DOHH2 (cell line): ENCODE measurements around the gene SRRM2.

Source experiments
- H3F3A ChIP-seq: fragments of 200-600 bp; sonication (generic), shearing (Covaris generic); 2 replicates; pipeline ENCODE4 v1.6.0; 2016; ENCODE audit warnings: antibody characterized with exemption, mild to moderate bottlenecking; ENCODE audit not compliant: control insufficient read depth, insufficient read depth
- H3K27ac ChIP-seq: fragments of 200-600 bp; sonication (generic); 2 replicates; pipeline ENCODE4 v1.5.1; 2014; ENCODE audit warnings: low read depth, mild to moderate bottlenecking, low read length, moderate library complexity
- H3K27me3 ChIP-seq: fragments of 200-600 bp; sonication (generic); 2 replicates; pipeline ENCODE4 v1.6.1; 2014; ENCODE audit warnings: mild to moderate bottlenecking, low read length, mixed read lengths; ENCODE audit not compliant: control insufficient read depth
- H3K36me3 ChIP-seq: fragments of 200-600 bp; sonication (generic); 2 replicates; pipeline ENCODE4 v1.6.1; 2014; ENCODE audit warnings: mild to moderate bottlenecking, low read length, moderate library complexity, mixed read lengths; ENCODE audit not compliant: control insufficient read depth
- H3K4me1 ChIP-seq: fragments of 200-600 bp; sonication (generic); 2 replicates; pipeline ENCODE4 v1.6.1; 2014; ENCODE audit warnings: mild to moderate bottlenecking, low read length, mixed read lengths; ENCODE audit not compliant: control insufficient read depth
- H3K4me2 ChIP-seq: fragments of 200-600 bp; sonication (generic); 2 replicates; pipeline ENCODE4 v1.6.0; 2014; ENCODE audit warnings: mild to moderate bottlenecking, low read length, moderate library complexity
- H3K4me3 ChIP-seq: fragments of 200-600 bp; sonication (generic); 2 replicates; pipeline ENCODE4 v1.5.1; 2014; ENCODE audit warnings: mild to moderate bottlenecking, low read length, mixed read lengths
- H3K79me2 ChIP-seq: fragments of 200-600 bp; sonication (generic); 2 replicates; pipeline ENCODE4 v1.6.1; 2014; ENCODE audit warnings: mild to moderate bottlenecking, low read length, mixed read lengths; ENCODE audit not compliant: control insufficient read depth
- H3K9me2 ChIP-seq: fragments of 200-600 bp; sonication (generic); replicated peaks from 2 replicates; pipeline ENCODE4 v1.6.1; 2014; ENCODE audit warnings: mild to moderate bottlenecking, low read length, mixed read lengths; ENCODE audit not compliant: control insufficient read depth
- H3K9me3 ChIP-seq: fragments of 200-600 bp; sonication (generic); 2 replicates; pipeline ENCODE4 v1.6.1; 2014; ENCODE audit warnings: antibody characterized with exemption, low read length, mixed read lengths; ENCODE audit not compliant: control insufficient read depth, insufficient read depth
- H4K20me1 ChIP-seq: fragments of 200-600 bp; sonication (generic); 2 replicates; pipeline ENCODE4 v1.6.0; 2014; ENCODE audit warnings: low read depth, mild to moderate bottlenecking, antibody characterized with exemption, low read length, moderate library complexity; ENCODE audit not compliant: control insufficient read depth, insufficient read depth
- CTCF ChIP-seq: fragments of 200-600 bp; sonication (generic); IDR thresholded peaks from one replicate; pipeline ENCODE4 v1.5.1; 2014; ENCODE audit warnings: antibody characterized with exemption, mild to moderate bottlenecking, low read depth, low read length; ENCODE audit not compliant: poor library complexity, severe bottlenecking
- EZH2phosphoT487 ChIP-seq: fragments of 200-600 bp; sonication (generic); IDR thresholded peaks from 2 replicates; pipeline ENCODE4 v1.6.1; 2017; ENCODE audit warnings: borderline replicate concordance, mild to moderate bottlenecking, antibody characterized with exemption, low read length, moderate library complexity, mixed read lengths

The SRRM2 gene

GRCh38 chr16:2762711-2763110 lies 10.3 kb downstream of the SRRM2 start:
- no peaks in the 10 kb centered on the region for H3K9me3 ChIP-seq
- H3F3A ChIP-seq = peaks cover 15% of the 10 kb centered on the region; the same call in 1 of the 2 replicates
- H3K27ac ChIP-seq = no peak overlapping the region
- no peak overlapping the region for H3K4me3 ChIP-seq
- H3K4me1 ChIP-seq = no peaks in the 10 kb centered on the region
- H4K20me1 ChIP-seq = peaks cover 19% of the 10 kb centered on the region; the same call in 1 of the 2 replicates
- TF ChIP-seq CTCF (no peak), EZH2phosphoT487 (no peak)
- H3K27me3 ChIP-seq = no peaks in the 10 kb centered on the region
- H3K36me3 ChIP-seq = peaks cover 99% of the 10 kb centered on the region
- H3K79me2 ChIP-seq = peaks cover 100% of the 10 kb centered on the region
- H3K4me2 ChIP-seq = no peak overlapping the region
- H3K9me2 ChIP-seq = no peaks in the 10 kb centered on the region

- Histone ChIP-seq H3K4me2 (no peak overlapping the region), H3K27me3 (no peaks in the 10 kb centered on the region), H3K4me1 (no peaks in the 10 kb centered on the region), H3K4me3 (no peak overlapping the region), H3K36me3 (peaks cover 100% of the 10 kb centered on the region), H3F3A (peaks cover 18% of the 10 kb centered on the region; the same call in 1 of the 2 replicates), H3K79me2 (peaks cover 97% of the 10 kb centered on the region), H3K9me3 (no peaks in the 10 kb centered on the region), H3K27ac (no peak overlapping the region), H4K20me1 (peaks cover 16% of the 10 kb centered on the region; the same call in 1 of the 2 replicates), H3K9me2 (no peaks in the 10 kb centered on the region)
- TF ChIP-seq EZH2phosphoT487 = no peak
- no peak for TF ChIP-seq CTCF
Observed at GRCh38 chr16:2763173-2763572, 10.7 kb downstream of the SRRM2 start.

GRCh38 chr16:2764718-2765117 lies 12.3 kb downstream of the SRRM2 start:
- H3K4me3 ChIP-seq = no peak overlapping the region
- H3K36me3 ChIP-seq = peaks cover 100% of the 10 kb centered on the region
- H3K79me2 ChIP-seq = peaks cover 86% of the 10 kb centered on the region
- no peaks in the 10 kb centered on the region for H3K27me3 ChIP-seq
- peaks cover 16% of the 10 kb centered on the region; the same call in 1 of the 2 replicates for H3F3A ChIP-seq
- no peaks in the 10 kb centered on the region for H3K4me1 ChIP-seq
- H3K9me3 ChIP-seq = no peaks in the 10 kb centered on the region
- no peaks in the 10 kb centered on the region for H3K9me2 ChIP-seq
- H3K27ac ChIP-seq = no peak overlapping the region
- peak; percentile 33 for TF ChIP-seq CTCF
- no peak for TF ChIP-seq EZH2phosphoT487
- peaks cover 16% of the 10 kb centered on the region; the same call in 1 of the 2 replicates for H4K20me1 ChIP-seq
- no peak overlapping the region for H3K4me2 ChIP-seq
